Measurements from ENCODE around the gene PWWP2B.

PWWP2B gene

DNA sequence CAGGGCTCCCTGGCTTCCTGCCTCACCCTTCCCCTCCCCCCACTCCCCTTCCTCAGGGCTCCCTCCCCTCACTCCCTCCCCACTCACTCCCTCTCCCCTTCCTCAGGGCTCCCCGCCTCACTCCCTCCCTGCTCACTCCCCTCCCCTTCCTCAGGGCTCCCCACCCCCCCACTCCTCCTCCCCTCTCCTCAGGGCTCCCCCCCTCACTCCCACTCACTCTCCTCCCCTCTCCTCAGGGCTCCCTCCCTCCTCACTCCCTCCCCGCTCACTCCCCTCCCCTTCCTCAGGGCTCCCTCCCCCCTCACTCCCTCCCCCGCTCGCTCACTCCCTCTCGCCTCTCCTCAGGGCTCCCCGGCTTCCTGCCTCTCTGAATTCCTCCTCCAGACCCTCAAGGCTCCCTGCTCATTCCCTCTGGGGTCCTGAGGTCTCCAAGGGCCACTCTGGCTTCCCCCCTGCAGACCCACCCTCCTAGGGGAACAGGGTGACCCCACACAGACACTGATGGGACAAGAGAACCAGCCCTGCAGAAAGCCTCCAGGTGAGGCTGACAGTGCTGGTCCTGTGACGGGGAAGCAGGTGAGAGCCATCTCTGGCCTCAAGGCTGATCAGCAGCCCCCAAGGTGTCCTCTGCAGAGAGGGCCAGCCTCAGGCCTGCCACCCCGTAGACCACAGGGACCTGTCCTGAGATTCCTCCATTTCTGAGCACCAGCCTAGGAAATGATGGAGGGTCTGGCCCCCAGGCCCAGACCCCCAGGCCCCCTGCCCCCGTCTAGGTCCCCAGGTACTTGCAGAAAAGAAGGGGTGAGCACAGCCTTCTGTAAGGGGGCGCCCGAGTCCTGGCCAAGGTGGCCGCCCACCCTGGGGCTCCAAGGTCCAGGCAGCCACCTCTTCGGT, 47.2 kb downstream of the PWWP2B start:
- DNase-seq (ENCODE audit: low read depth in 1 of 2, low spot score in 1 of 2): no peak

DNA sequence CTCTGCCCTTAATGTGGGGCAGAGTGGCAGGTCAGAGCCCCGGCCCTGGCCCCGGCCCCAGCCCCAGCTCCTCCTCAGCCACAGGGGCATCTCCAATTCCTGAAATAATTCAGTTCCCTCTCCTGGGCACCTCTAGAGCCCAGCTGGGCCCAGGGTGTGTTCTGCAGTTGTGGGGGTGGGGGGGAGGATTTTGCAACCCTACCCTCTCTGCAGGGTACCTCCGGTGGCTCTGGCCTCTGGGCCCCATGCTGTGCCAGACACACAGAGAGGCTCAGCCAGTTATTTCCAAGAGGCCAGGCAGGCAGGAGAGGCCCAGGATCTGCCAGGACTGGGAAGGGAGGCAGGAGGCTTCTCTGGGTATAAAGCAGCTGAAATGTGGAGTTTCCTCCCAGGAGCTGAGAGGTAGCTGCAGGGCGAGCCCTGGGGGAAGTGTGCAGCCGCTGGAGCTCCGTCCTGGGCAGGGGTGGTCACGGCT, 47.9 kb downstream of the PWWP2B start:
- DNase-seq (ENCODE audit: low read depth in 1 of 2, low spot score in 1 of 2): no peak

DNA sequence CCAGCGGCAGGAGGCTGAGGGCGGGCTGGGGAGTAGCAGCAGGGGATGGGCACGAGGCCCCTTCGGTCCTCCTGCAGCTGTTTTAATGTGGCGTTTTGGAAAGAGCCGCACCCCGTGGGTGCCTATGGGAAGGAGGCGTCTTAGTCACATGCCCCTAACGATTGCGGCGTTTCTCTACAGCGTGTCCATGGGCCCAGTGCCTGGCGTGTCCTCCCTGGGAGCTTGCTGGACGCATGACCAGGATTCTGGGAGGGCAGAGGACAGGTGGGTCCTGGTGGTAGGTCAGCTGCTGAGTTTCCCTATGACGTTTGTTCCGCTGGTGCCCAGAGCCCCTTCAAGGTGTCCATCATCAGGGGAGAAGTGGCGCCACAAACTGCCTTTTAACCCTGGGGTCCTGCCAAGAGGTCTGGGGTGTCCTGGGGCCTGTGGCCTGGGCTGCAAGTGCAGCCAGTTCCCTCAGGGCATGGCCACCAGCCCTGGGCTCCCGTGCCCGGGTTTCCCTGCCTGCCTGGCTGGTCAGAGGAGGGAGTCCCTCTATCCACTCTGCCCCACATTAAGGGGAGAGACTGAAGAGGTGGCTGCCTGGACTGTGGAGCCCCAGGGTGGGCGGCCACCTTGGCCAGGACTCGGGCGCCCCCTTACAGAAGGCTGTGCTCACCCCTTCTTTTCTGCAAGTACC, 48.7 kb downstream of the PWWP2B start:
- no peak for DNase-seq (ENCODE audit: low read depth in 1 of 2, low spot score in 1 of 2)

DNA sequence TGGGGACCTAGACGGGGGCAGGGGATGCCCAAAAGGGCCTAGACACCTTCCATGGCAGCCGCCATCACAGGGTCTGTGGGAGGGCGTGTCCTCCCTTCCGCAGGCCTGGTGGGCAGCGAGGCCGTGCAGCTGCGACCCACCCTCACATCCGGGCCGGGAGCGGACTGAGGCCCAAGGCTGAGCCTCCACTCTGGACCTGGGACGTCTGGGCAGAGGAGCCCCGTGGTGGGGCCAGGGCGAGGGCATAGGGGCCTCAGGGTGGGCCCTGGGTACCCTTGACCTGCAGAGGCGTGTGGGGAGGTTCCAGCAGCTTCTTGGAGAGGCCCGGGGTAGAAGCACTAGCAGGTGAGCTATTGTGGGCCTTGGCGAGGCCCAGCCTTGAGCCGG, 49.2 kb downstream of the PWWP2B start:
- no peak for DNase-seq (ENCODE audit: low read depth in 1 of 2, low spot score in 1 of 2)

DNA sequence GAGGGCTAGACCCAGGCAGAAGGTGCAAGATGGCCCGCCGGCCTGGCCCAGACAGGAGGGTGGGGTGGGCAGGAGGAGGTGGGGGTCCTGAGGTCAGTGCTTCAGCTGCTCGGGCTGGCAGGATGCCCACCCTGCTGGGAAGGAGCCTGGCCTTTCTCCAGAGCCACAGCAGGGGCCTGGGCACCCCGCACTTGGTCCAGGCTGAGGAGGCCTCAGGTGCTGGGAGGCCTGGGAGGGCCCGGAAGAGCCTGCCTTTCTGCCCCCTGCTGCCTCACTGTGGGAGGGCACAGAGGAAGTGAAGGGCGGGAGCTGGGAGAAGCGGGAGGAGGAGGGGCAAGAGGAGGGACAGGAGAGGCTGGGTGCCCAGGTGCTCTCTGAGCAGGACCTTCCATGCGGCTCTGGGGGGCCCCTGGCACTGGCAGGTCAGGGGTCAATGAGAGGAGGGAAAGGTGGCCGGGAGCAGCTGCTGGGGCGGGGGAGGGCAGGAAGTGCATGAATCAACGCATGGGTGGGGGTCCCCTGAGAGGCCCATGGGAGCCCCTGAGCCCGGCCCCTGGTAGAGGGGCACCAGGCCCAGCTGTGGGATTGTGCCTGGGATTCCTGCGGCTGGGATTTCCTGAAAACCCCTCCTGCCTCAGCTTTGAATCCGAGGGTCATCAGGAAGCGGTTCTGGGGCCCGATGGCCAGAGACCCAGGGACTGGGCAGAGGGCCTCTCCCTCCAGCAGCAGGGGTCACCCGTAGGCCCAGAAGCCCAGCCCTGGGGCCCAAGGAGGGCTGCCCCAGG, 49.9 kb downstream of the PWWP2B start:
- DNase-seq (ENCODE audit: low read depth in 1 of 2, low spot score in 1 of 2): peak; percentile 41 to 48

DNA sequence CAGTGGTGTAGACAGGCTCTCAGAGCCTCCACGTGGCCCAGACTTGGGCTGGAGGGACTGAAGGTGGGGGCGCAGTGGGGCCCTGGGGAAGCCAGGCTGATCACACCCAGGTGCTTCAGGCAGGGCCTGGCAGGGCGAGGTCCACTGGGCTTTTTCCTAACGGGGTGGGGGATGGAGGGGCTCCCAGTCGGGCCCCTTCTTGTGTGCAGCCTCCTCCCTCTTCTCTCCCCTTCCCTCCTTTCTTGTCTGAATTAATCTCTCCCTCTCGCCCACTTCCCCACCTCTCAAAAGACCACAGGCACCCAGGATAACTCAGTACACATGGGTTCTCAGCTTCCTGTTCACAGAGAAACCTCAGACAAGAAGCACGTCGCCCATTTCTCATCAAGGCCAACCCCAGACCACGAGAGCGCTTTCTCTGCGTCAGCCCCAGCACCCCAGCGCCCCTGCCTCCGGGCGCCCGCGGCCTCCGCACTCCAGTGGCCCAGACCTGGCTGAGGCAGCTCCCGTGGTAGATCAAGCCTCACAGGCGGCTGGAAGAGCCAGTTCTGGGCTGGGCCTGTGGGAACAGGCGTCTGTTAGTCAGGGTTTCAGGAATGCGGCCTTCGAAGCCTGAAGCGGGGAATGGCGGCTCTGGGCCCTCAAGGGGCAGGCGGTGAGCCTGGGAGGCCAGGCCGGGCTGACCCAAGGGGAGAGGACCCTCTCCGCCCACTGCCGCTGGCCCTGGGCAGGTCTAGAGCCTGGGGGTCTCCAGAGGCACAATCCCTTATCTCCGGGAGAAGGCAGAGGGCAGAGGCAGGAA, 50.6 kb downstream of the PWWP2B start:
- DNase-seq (ENCODE audit: low read depth in 1 of 2, low spot score in 1 of 2): peak; percentile 41 to 60

DNA sequence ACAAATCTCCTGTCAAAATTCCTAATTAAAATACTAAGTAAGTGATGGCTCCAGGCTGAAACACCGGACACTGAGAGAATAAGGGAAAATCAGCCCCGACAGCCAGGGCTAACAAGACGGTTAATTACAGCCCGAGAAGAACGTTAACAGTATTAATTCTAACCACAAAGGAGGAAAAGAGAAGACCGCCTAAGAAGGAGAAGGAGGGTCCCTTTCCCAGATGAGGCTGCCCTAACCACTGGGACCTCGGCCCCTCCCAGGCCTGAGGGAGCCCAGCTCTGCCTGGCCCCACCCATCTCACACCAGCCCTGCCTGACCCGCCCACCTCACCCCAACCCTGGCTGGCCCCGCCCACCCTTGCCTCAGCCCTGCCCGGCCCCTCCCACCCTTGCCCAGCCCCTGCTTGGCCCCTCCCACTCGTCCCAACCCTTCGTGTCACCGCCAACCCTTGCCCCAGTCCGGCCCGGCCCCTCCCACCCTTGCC, 51.3 kb downstream of the PWWP2B start:
- no peak for DNase-seq (ENCODE audit: low read depth in 1 of 2, low spot score in 1 of 2)

DNA sequence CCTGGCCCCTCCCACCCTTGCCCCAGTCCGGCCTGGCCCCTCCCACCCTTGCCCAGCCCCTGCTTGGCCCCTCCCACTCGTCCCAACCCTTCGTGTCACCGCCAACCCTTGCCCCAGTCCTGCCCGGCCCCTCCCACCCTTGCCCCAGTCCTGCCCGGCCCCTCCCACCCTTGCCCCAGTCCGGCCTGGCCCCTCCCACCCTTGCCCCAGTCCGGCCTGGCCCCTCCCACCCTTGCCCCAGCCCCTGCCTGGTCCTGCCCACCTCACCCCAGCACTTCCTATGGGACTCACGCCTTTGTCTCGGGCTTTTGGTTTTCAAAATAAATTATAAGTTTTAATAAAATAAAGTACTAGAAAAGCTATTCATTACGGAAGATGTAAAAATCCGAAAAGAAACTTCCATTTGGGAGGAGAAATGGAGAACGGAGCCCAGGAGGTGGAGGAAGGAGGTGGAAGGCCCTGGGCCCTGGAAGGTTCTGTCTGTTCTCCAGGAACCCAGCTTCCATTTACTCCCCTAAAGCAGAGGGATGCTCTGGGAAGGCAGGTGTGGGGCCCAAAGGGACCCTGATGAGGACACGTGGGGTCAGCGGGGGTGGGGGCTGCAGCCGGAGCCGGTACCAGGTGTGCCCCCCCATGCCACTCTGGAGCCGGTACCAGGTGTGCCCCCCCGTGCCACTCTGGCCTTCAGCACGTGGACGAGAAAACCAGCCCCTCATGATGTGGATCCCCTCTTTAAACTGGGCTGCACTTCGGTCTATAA, 52.2 kb downstream of the PWWP2B start:
- DNase-seq (ENCODE audit: low read depth in 1 of 2, low spot score in 1 of 2): no peak

DNA sequence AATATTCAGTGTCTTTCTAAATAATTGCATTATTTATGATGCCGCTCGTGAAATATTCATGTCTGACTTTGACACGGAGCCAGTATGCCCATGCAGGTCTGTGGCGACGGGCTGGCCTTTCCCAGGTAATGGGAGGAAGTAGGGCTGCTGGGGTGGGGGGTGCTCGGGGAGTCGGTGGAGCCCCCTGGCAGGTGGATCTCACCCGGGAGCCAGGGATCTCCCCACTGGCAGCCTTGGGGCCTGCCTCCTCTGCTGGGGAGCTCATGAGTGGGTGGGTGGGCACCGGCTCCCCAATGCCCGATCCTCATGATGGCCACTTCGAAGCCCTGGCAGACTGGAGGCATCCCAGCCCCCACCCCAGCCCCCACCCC, 52.8 kb downstream of the PWWP2B start:
- DNase-seq (ENCODE audit: low read depth in 1 of 2, low spot score in 1 of 2): no peak

DNA sequence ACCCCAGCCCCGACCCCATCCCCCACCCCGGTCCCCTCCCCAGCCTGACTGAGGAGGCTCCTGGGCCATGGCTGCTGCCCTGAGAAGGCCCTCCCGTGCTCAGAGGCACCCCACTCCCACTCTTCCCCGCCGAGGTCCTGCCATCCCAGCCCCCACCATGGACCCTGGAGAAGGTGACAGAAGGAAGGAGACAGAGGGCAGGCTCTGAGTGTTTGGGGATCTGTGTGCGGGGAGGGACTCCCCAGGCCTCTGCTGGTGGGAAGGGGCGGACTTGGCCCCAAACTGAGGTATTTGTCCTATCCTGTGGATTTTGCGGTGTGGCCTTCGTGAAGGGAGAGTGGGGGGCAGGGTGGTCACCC, 53.4 kb downstream of the PWWP2B start:
- DNase-seq (ENCODE audit: low read depth in 1 of 2, low spot score in 1 of 2): no peak

DNA sequence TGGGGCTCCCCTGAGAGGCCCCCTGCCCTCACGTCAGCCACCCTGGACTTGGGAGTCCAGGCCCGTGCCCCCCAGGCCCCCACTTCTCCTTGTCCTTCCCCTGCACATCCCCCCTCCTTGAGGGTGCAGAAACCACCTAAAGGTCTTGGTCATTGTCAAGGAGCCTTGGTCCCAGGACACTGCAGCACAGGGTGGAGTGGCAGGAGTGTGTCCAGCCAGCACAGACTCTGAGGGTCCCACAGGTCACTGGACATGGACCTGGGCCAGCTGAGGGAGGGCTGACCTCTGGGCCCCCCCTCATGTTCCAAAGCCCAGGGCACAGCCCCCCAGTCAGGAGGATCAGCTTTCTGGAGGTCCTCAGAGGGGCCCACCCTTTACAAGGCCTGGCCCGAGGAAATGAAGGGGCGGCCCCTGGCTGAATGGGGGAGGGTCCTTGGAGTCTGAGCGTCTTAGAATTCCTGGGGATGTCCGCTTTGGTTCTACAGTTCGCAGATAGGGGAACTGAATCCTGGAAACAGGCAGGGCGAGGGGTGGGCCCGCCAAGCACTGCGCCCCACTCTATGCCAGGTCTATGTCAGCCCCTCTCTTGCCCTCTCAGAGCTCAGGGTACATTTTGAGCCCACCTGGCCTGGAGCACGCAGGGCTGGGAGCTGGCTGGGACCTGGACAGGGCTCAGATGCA, 54.0 kb downstream of the PWWP2B start:
- DNase-seq (ENCODE audit: low read depth in 1 of 2, low spot score in 1 of 2): no peak

DNA sequence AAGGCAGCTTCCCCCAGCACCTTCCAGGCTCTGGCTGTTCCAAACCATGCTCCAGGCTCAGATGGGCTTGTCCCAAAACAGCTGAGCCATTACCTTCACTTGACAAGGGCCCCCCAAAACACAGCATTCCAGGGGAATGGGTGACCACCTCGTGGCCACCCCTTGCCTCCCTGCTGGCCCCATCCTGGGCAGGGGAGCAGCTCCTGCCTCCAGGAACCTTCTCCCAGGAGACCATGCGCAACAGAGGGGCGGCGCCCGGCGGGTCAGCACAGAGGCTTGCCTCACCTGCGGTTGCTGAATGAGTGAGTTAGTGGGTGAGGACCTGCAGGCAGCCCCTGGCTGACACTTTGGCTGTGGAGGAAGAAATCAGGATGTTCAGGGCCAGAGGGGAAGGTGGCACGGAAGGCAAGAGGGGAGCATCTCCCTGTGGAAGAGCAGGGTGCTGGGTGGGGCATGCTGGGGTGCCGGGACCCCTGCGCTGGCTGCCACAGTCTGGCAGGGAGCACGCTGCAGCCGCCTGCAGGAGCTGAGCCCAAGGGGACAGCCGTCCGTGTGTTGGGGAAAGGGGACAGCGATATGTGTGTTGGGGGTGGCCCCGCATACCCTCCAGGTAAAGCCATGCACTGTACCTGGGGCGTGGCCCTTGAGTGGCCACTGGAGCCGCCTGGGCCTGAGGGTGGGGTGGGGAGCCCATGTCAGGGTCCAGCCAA, 54.7 kb downstream of the PWWP2B start:
- DNase-seq (ENCODE audit: low read depth in 1 of 2, low spot score in 1 of 2): no peak

DNA sequence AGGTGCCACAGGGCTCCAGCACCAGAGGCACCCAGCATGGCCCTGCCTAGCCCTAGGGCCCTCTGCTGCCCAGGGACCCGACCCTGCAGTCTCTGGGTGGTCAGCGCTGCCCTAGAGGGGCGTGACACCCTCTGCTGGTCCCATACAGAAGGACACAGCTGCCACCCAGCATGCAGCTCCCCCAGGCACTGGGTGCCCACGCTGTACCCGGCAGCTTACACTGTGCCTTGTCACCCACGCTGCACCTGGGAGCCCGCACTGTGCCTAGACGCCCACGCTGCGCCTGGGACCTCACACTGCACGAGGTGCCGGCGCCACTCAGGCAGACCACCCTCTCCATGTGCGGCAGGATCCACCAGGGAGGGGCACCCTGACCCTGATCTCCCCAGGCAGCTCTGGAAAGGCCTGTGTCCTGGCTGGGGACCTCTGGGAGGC, 55.2 kb downstream of the PWWP2B start:
- peak in 1 of 2 donors; percentile 20 for DNase-seq (ENCODE audit: low read depth in 1 of 2, low spot score in 1 of 2)

DNA sequence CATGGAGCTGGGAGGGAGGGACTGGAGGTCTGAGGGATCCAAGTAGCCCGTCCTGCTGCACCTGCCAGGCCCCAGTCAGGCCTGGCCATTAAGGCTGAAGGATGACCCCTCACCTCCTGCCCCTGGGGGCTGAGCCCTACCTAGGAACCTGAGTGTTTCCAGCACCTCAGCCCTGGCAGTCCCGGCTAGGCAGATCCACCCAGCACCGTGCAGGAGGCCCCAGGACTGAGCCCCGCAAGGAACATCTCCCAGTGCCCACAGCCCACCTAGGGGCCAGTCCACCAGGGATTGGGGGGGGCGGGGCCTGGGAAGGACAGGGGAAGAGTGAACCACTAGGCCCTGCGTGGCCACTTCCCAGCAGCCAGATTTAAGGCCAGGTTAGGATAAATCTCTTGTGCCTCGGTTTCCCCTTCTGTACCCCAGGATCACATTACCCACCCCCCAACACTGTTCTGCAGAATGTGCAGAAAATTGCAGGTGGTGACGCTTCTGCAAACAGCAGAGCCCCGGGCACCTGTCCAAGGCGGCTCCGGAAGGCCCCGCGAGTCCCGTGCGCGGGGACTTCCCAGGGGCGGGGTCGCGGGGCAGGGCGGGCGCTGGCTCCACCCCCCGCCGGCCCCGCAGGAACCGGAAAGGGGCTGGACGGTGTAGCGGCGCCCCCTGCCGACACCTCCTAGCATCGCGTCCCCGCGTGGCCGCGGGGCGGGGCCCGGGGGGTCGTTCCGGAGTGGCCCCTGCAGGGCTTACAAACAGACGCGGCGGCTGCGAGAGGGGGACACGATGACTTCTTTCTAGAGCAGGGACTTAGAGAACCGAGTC, 55.9 kb downstream of the PWWP2B start:
- DNase-seq (ENCODE audit: low read depth in 1 of 2, low spot score in 1 of 2): peak; percentile 87 to 91

DNA sequence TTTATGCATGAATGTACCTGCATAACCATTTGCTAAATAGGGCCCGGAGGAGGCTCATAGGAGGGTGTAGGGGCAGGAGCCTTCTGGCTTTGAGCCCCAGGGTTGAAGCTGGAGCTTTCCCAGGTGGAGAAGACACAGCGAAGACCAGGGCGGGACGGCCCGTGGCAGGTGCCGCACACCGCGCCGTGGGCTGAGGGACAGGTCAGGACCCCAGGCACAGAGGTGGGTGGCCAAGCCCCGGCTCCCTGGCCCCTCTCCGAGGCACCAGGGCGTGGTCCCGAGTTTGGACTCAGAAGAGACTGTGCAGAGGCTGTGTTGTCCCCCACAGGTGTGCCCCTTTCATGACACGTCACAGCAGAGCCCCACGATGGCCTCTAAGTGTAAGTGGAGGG, 56.5 kb downstream of the PWWP2B start:
- DNase-seq (ENCODE audit: low read depth in 1 of 2, low spot score in 1 of 2): no peak

DNA sequence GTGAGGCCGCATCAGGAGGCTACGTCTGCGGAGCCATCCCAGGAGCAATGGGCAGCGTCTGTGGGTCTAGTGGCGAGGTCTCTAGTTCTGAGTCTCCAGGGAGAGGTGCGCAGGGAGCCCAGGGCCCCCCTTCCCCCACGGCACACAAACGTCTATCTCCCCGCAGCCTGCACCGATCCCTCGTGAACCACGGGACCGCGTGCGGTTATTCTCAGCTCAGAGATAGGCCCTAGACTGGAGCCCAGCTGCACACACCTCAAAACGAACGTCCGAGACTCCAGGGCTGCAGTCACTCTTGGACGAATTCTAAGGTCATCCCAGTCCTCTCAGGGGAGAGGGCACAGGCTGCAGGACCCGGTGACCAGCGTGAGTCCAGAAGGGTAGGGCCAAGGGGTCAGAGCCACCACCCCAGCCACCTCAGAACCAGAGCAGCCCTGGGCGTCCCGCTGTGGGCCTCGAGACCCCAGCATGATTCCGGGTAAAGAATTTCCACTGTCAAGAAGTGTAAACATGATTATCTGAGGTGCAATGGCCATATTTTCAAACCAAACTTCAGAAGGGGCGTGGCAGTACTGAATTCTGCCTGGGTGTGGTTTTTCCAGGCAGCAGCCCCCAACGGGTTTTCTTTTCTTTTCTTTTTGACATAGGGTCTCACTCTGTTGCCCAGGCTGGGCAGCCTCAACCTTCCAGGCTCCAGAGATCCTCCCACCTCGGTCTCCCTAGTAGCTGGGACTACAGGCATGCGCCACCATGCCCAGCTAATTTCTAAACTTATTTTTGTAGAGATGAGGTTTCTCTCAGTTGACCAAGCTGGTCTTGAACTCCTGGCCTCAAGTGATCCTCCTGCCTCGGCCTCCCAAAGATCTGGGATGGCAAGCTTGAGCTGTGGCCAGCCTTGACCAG, 57.5 kb downstream of the PWWP2B start:
- no peak for DNase-seq (ENCODE audit: low read depth in 1 of 2, low spot score in 1 of 2)

DNA sequence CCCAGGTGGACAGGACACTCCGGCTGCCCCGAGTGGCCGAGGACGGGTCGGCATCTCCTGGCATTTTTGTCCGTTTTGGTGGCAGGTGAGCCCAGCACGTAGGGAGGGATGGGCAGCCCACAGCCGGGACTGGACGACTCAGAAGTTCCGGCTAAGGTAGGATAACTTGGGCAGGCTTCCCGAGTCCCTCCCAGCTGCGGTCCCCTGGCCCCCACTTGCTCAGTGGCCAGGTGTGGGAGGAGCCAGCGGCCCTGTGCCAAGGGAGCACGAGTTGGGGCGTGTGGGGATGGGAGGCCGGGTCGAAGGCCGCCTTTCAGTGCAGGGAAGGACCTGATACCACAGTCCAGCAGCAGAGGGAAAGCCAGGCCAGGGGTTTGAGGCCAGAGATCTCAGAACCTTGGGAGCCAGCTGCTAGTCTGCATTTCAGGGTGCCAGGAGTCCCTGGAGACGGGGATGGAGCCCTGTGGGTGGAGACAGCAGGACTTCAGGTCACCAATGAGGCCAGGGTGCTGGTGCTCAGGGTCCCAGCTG, 58.5 kb downstream of the PWWP2B start:
- no peak for DNase-seq (ENCODE audit: low read depth in 1 of 2, low spot score in 1 of 2)
